Measurements from ENCODE around the gene OSBPL10. TPM values are rescaled to one million over a fixed set of nuclear protein-coding genes. Genes with fewer than 3 reads are reported as not detected.

The OSBPL10 gene
- total RNA-seq, 2 donors from 2014 or later, result 82.8 to 127 TPM

- no peak for TF ChIP-seq POLR2AphosphoS5 (IDR thresholded peaks at IDR 0.05)
- no peak for TF ChIP-seq CTCF (IDR thresholded peaks at IDR 0.05)
- TF ChIP-seq POLR2A (IDR thresholded peaks at IDR 0.05), result no peak
- Histone ChIP-seq H3K27ac (no peak overlapping the region), H3K27me3 (replicated peaks; ENCODE audit: insufficient read depth) (no peaks in the 10 kb centered on the region), H3K9me3 (no peaks in the 10 kb centered on the region), H3K36me3 (no peaks in the 10 kb centered on the region), H3K4me1 (replicated peaks) (no peaks in the 10 kb centered on the region), H3K4me3 (no peak overlapping the region)
- no peak for DNase-seq (ENCODE audit: low spot score)
- intact Hi-C loops (cut with DNase I), result no loop called here
- WGBS, result 98% methylated on average over 6 of the region's 6 CpGs
Observed at GRCh38 chr3:31725568-31725967, 255.5 kb downstream of the OSBPL10 start.

- H3K4me1 ChIP-seq (replicated peaks), result no peaks in the 10 kb centered on the region
- WGBS, result 74% methylated on average over 4 of the region's 4 CpGs
- no peak for TF ChIP-seq CTCF (IDR thresholded peaks at IDR 0.05)
- TF ChIP-seq POLR2A (IDR thresholded peaks at IDR 0.05), result no peak
- TF ChIP-seq POLR2AphosphoS5 (IDR thresholded peaks at IDR 0.05), result no peak
- intact Hi-C loops (cut with DNase I), result no loop called here
- H3K9me3 ChIP-seq, result no peaks in the 10 kb centered on the region
- H3K36me3 ChIP-seq, result no peaks in the 10 kb centered on the region
- H3K4me3 ChIP-seq, result no peak overlapping the region
- DNase-seq (ENCODE audit: low spot score), result no peak
- no peak overlapping the region for H3K27ac ChIP-seq
- no peaks in the 10 kb centered on the region for H3K27me3 ChIP-seq (replicated peaks; ENCODE audit: insufficient read depth)
Observed at GRCh38 chr3:31724651-31725050, 256.4 kb downstream of the OSBPL10 start.

- no peak for TF ChIP-seq CTCF (IDR thresholded peaks at IDR 0.05)
- no peak for TF ChIP-seq POLR2A (IDR thresholded peaks at IDR 0.05)
- no peak for TF ChIP-seq POLR2AphosphoS5 (IDR thresholded peaks at IDR 0.05)
- no peaks in the 10 kb centered on the region for H3K36me3 ChIP-seq
- intact Hi-C loops (cut with DNase I), result no loop called here
- no peak overlapping the region for H3K4me3 ChIP-seq
- WGBS, result 88% methylated on average over 6 of the region's 6 CpGs
- DNase-seq (ENCODE audit: low spot score), result no peak
- H3K4me1 ChIP-seq (replicated peaks), result no peaks in the 10 kb centered on the region
- no peaks in the 10 kb centered on the region for H3K27me3 ChIP-seq (replicated peaks; ENCODE audit: insufficient read depth)
- no peak overlapping the region for H3K27ac ChIP-seq
- no peaks in the 10 kb centered on the region for H3K9me3 ChIP-seq
Observed at GRCh38 chr3:31724116-31724515, 256.9 kb downstream of the OSBPL10 start.

GRCh38 chr3:31723701-31724100 is 257.4 kb downstream of the OSBPL10 start:
- H3K36me3 ChIP-seq, result no peaks in the 10 kb centered on the region
- no peaks in the 10 kb centered on the region for H3K4me1 ChIP-seq (replicated peaks)
- no peaks in the 10 kb centered on the region for H3K27me3 ChIP-seq (replicated peaks; ENCODE audit: insufficient read depth)
- intact Hi-C loops (cut with DNase I), result no loop called here
- DNase-seq (ENCODE audit: low spot score), result no peak
- H3K4me3 ChIP-seq, result no peak overlapping the region
- TF ChIP-seq POLR2AphosphoS5 (IDR thresholded peaks at IDR 0.05), result no peak
- TF ChIP-seq CTCF (IDR thresholded peaks at IDR 0.05), result no peak
- no peak for TF ChIP-seq POLR2A (IDR thresholded peaks at IDR 0.05)
- 80% methylated on average over 5 of the region's 5 CpGs for WGBS
- H3K9me3 ChIP-seq, result no peaks in the 10 kb centered on the region
- no peak overlapping the region for H3K27ac ChIP-seq

GRCh38 chr3:31721676-31722075 is 259.4 kb downstream of the OSBPL10 start:
- TF ChIP-seq POLR2A (IDR thresholded peaks at IDR 0.05) (no peak), CTCF (IDR thresholded peaks at IDR 0.05) (no peak), POLR2AphosphoS5 (IDR thresholded peaks at IDR 0.05) (no peak)
- H3K4me1 ChIP-seq (replicated peaks), result no peaks in the 10 kb centered on the region
- intact Hi-C loops (cut with DNase I), result no loop called here
- no peaks in the 10 kb centered on the region for H3K9me3 ChIP-seq
- no peaks in the 10 kb centered on the region for H3K36me3 ChIP-seq
- no peak overlapping the region for H3K4me3 ChIP-seq
- H3K27me3 ChIP-seq (replicated peaks; ENCODE audit: insufficient read depth), result no peaks in the 10 kb centered on the region
- no peak for DNase-seq (ENCODE audit: low spot score)
- 67% methylated on average over 3 of the region's 3 CpGs for WGBS
- H3K27ac ChIP-seq, result no peak overlapping the region

All from prostate gland (tissue), 2 donors.